GM12801 (cell line): ENCODE results near the gene CD63.

ENCODE experiments used
- CTCF ChIP-seq: IDR thresholded peaks from one replicate; pipeline ENCODE4 v1.5.1; 2011; ENCODE audit warnings: control low read depth; ENCODE audit not compliant: insufficient read length; ENCODE audit errors: extremely low read depth

CD63 gene

GRCh38 chr12:55757701-55758100 lies 28.9 kb upstream of the CD63 start:
- no peak for TF ChIP-seq CTCF

- no peak for TF ChIP-seq CTCF
Observed at GRCh38 chr12:55755246-55755645, 26.4 kb upstream of the CD63 start.

GRCh38 chr12:55748230-55748993 lies 19.6 kb upstream of the CD63 start:
- TF ChIP-seq CTCF, result no peak

GRCh38 chr12:55746913-55747231 lies 18.1 kb upstream of the CD63 start:
- no peak for TF ChIP-seq CTCF

- TF ChIP-seq CTCF, result no peak
Observed at GRCh38 chr12:55746174-55746912, 17.5 kb upstream of the CD63 start.

GRCh38 chr12:55745361-55746173 lies 16.8 kb upstream of the CD63 start:
- TF ChIP-seq CTCF, result no peak

- TF ChIP-seq CTCF, result no peak
Observed at GRCh38 chr12:55744340-55745030, 15.7 kb upstream of the CD63 start.
